ENCODE results near the gene GGTA1.
"Not testable (repeated sequence)": the region's sequence is repeated elsewhere in the genome, so short reads cannot be mapped to it uniquely, and the experiment has no call there.

Gene GGTA1

GRCh38 chr9:121441165-121441564 lies 58.5 kb downstream of the GGTA1 start:
- TF ChIP-seq CTCF (IDR thresholded peaks at IDR 0.05; ENCODE audit: low read depth, low read length, missing control alignments) = no peak
- no peak for DNase-seq (ENCODE audit: low read depth)
- H3K4me3 ChIP-seq (ENCODE audit: low read depth, low read length) = no peak overlapping the region

- no peak overlapping the region for H3K4me3 ChIP-seq (ENCODE audit: low read depth, low read length)
- TF ChIP-seq CTCF (IDR thresholded peaks at IDR 0.05; ENCODE audit: low read depth, low read length, missing control alignments) = no peak
- no peak for DNase-seq (ENCODE audit: low read depth)
Measured at GRCh38 chr9:121439711-121440664, 59.7 kb downstream of the GGTA1 start.

- DNase-seq (ENCODE audit: low read depth) = no peak
- no peak for TF ChIP-seq CTCF (IDR thresholded peaks at IDR 0.05; ENCODE audit: low read depth, low read length, missing control alignments)
- no peak overlapping the region for H3K4me3 ChIP-seq (ENCODE audit: low read depth, low read length)
Measured at GRCh38 chr9:121439016-121439415, 60.6 kb downstream of the GGTA1 start.

GRCh38 chr9:121437891-121438290 lies 61.8 kb downstream of the GGTA1 start:
- no peak for DNase-seq (ENCODE audit: low read depth)
- no peak overlapping the region for H3K4me3 ChIP-seq (ENCODE audit: low read depth, low read length)
- no peak for TF ChIP-seq CTCF (IDR thresholded peaks at IDR 0.05; ENCODE audit: low read depth, low read length, missing control alignments)

- not testable (repeated sequence) for DNase-seq (ENCODE audit: low read depth); H3K4me3 ChIP-seq (ENCODE audit: low read depth, low read length)
Measured at GRCh38 chr9:121437046-121437445, 62.6 kb downstream of the GGTA1 start.

- no peak for TF ChIP-seq CTCF (IDR thresholded peaks at IDR 0.05; ENCODE audit: low read depth, low read length, missing control alignments)
- no peak overlapping the region for H3K4me3 ChIP-seq (ENCODE audit: low read depth, low read length)
- DNase-seq (ENCODE audit: low read depth) = no peak
Measured at GRCh38 chr9:121434969-121435368, 64.7 kb downstream of the GGTA1 start.

GRCh38 chr9:121427899-121428298 lies 71.7 kb downstream of the GGTA1 start:
- no peak for DNase-seq (ENCODE audit: low read depth)
- no peak overlapping the region for H3K4me3 ChIP-seq (ENCODE audit: low read depth, low read length)
- no peak for TF ChIP-seq CTCF (IDR thresholded peaks at IDR 0.05; ENCODE audit: low read depth, low read length, missing control alignments)

All from GM12864 (cell line).